H1 (cell line): ENCODE measurements around the gene KIF26B. TPM values are rescaled to one million over a fixed set of nuclear protein-coding genes. Genes with fewer than 3 reads are reported as not detected.

Source experiments
- CTCF ChIA-PET: fragments of 300-600 bp; sonication (Branson Sonifier 250); formaldehyde crosslinking; loops from one replicate; lab custom pipeline; 2021; ENCODE audit not compliant: partially characterized antibody; lab: Charles Lee
- POLR2A ChIA-PET: fragments of 300-600 bp; sonication (Branson Sonifier 250); formaldehyde crosslinking; loops from one replicate; lab custom pipeline; 2021; ENCODE audit warnings: inconsistent platforms; ENCODE audit not compliant: partially characterized antibody; lab: Charles Lee
- DNase-seq, 2 experiments: peaks; one replicate each; pipeline versions ENCODE4 v3.0.0 to v3.0.0-alpha.2; 2010 to 2022; ENCODE audit warnings: low spot score in 2 of 2, low read depth in 1 of 2, mixed read lengths in 1 of 2
- FAIRE-seq: peaks from 2 replicates; lab custom pipeline; 2011; peaks lifted over from hg19 to GRCh38; lab: Jason Lieb, UNC
- H2AFZ ChIP-seq: 2 replicates; pipeline ENCODE4 v1.8.1; 2012; ENCODE audit warnings: low read length, inconsistent platforms
- H2AK5ac ChIP-seq: 2 replicates; pipeline ENCODE4 v1.6.1; 2013; ENCODE audit warnings: low read depth, low read length
- H2BK120ac ChIP-seq: replicated peaks from 2 replicates; pipeline ENCODE3; 2013; ENCODE audit warnings: low read depth, low read length, inconsistent platforms
- H2BK12ac ChIP-seq: 2 replicates; pipeline ENCODE4 v1.6.1; 2013; ENCODE audit warnings: low read depth, low read length
- H2BK15ac ChIP-seq: 2 replicates; pipeline ENCODE4 v1.6.1; 2013; ENCODE audit warnings: low read length
- H2BK20ac ChIP-seq: 2 replicates; pipeline ENCODE4 v1.6.1; 2013; ENCODE audit warnings: low read length
- H2BK5ac ChIP-seq: 2 replicates; pipeline ENCODE4 v1.6.1; 2013; ENCODE audit warnings: low read depth, low read length
- H3K14ac ChIP-seq: 2 replicates; pipeline ENCODE4 v1.6.1; 2013; ENCODE audit warnings: inconsistent platforms; ENCODE audit not compliant: insufficient read length
- H3K18ac ChIP-seq: 2 replicates; pipeline ENCODE4 v1.6.1; 2013; ENCODE audit warnings: low read length; ENCODE audit errors: extremely low read depth
- H3K23ac ChIP-seq: 2 replicates; pipeline ENCODE4 v1.6.1; 2013; ENCODE audit warnings: inconsistent platforms; ENCODE audit not compliant: insufficient read length
- H3K23me2 ChIP-seq: 2 replicates; pipeline ENCODE4 v1.6.1; 2013; ENCODE audit warnings: low read depth, low read length
- H3K27ac ChIP-seq: 2 replicates; pipeline ENCODE4 v1.6.1; 2011; ENCODE audit warnings: low read depth, low read length, inconsistent platforms
- H3K27me3 ChIP-seq, 4 experiments: replicated peaks in 1 of 4; 1 replicate in 1 of 4; 2 replicates in 3 of 4; pipeline versions ENCODE4 v1.6.1 to v1.8.1; 2011 to 2013; ENCODE audit warnings: low read length in 3 of 4, mild to moderate bottlenecking in 3 of 4, inconsistent platforms in 2 of 4, mixed read lengths in 2 of 4, moderate library complexity in 1 of 4; ENCODE audit not compliant: control insufficient read depth in 3 of 4, insufficient read depth in 3 of 4; ENCODE audit errors: extremely low read depth in 1 of 4
- H3K36me3 ChIP-seq, 4 experiments: 2 replicates each; pipeline versions ENCODE4 v1.6.1 to v1.8.1; 2011 to 2013; ENCODE audit warnings: mild to moderate bottlenecking in 4 of 4, low read length in 3 of 4, moderate library complexity in 2 of 4, control low read depth in 1 of 4, inconsistent platforms in 1 of 4; ENCODE audit not compliant: insufficient read depth in 4 of 4, control insufficient read depth in 2 of 4
- H3K4ac ChIP-seq: replicated peaks from 2 replicates; pipeline ENCODE3; 2013; ENCODE audit warnings: low read length, low read depth, mixed read lengths, inconsistent platforms; ENCODE audit not compliant: insufficient read length
- H3K4me1 ChIP-seq, 4 experiments: replicated peaks in 1 of 4; 1 replicate in 1 of 4; 2 replicates in 3 of 4; pipeline versions ENCODE4 v1.6.1 to v1.8.1; 2011 to 2013; ENCODE audit warnings: low read length in 3 of 4, inconsistent platforms in 2 of 4, mixed read lengths in 1 of 4; ENCODE audit not compliant: insufficient read depth in 4 of 4, control insufficient read depth in 3 of 4
- H3K4me2 ChIP-seq, 2 experiments: 2 replicates each; pipeline versions ENCODE4 v1.6.1 to v1.8.1; 2011 to 2013; ENCODE audit warnings: low read depth in 2 of 2, low read length in 2 of 2, control low read depth in 1 of 2, inconsistent platforms in 1 of 2, mild to moderate bottlenecking in 1 of 2; ENCODE audit not compliant: insufficient read depth in 1 of 2
- H3K4me3 ChIP-seq, 4 experiments: fragments of 200-600, 300-600 bp in 1 of 4; sonication (generic), shearing (Covaris generic), sonication (Bioruptor Twin) in 1 of 4; 2 replicates each; pipeline versions ENCODE4 v1.5.1 to v1.8.1; 2011 to 2016; ENCODE audit warnings: low read length in 4 of 4, low read depth in 3 of 4, control low read depth in 2 of 4, inconsistent platforms in 2 of 4, mild to moderate bottlenecking in 2 of 4, mixed read lengths in 1 of 4, moderate library complexity in 1 of 4; ENCODE audit not compliant: insufficient read depth in 2 of 4; ENCODE audit errors: extremely low read depth in 1 of 4
- H3K56ac ChIP-seq: replicated peaks from 2 replicates; pipeline ENCODE3; 2013; ENCODE audit warnings: low read depth, mild to moderate bottlenecking, mixed read lengths, low read length, inconsistent platforms; ENCODE audit not compliant: insufficient read length
- H3K79me1 ChIP-seq: 2 replicates; pipeline ENCODE4 v1.6.1; 2013; ENCODE audit warnings: low read depth, low read length, control low read depth
- H3K79me2 ChIP-seq, 2 experiments: 2 replicates each; pipeline versions ENCODE4 v1.6.1 to v1.8.1; 2012 to 2013; ENCODE audit warnings: low read length in 2 of 2, mild to moderate bottlenecking in 2 of 2, inconsistent platforms in 1 of 2; ENCODE audit not compliant: insufficient read depth in 2 of 2, control insufficient read depth in 1 of 2
- H3K9ac ChIP-seq, 4 experiments: replicated peaks in 1 of 4; 1 replicate in 1 of 4; 2 replicates in 3 of 4; pipeline versions ENCODE4 v1.6.1 to v1.8.1; 2011 to 2013; ENCODE audit warnings: low read depth in 3 of 4, low read length in 3 of 4, control low read depth in 2 of 4, mild to moderate bottlenecking in 2 of 4, moderate library complexity in 2 of 4, inconsistent platforms in 1 of 4; ENCODE audit errors: extremely low read depth in 1 of 4
- H3K9me3 ChIP-seq, 2 experiments: 2 replicates each; pipeline versions ENCODE4 v1.6.1 to v1.8.1; 2012 to 2013; ENCODE audit warnings: mild to moderate bottlenecking in 2 of 2, moderate library complexity in 2 of 2, control low read depth in 1 of 2, inconsistent platforms in 1 of 2, low read depth in 1 of 2, low read length in 1 of 2, mixed read lengths in 1 of 2; ENCODE audit not compliant: insufficient read depth in 2 of 2
- H4K20me1 ChIP-seq, 2 experiments: replicated peaks in 1 of 2; 2 replicates each; pipeline versions ENCODE3 to v1.8.1; 2011 to 2013; ENCODE audit warnings: inconsistent platforms in 2 of 2, low read length in 2 of 2, mild to moderate bottlenecking in 1 of 2; ENCODE audit not compliant: insufficient read depth in 2 of 2, control insufficient read depth in 1 of 2
- H4K5ac ChIP-seq: 2 replicates; pipeline ENCODE4 v1.6.1; 2013; ENCODE audit warnings: low read length, low read depth, mixed read lengths, inconsistent platforms; ENCODE audit not compliant: insufficient read length
- H4K8ac ChIP-seq: 2 replicates; pipeline ENCODE4 v1.8.0; 2013; ENCODE audit warnings: mild to moderate bottlenecking, moderate library complexity, low read length, inconsistent platforms; ENCODE audit not compliant: insufficient read depth; ENCODE audit errors: extremely low read depth
- H4K91ac ChIP-seq: replicated peaks from 2 replicates; pipeline ENCODE3; 2013; ENCODE audit warnings: low read length, mixed read lengths, inconsistent platforms; ENCODE audit not compliant: insufficient read length
- CEBPB ChIP-seq: IDR thresholded peaks from 2 replicates; pipeline ENCODE4 v1.6.1; 2012; ENCODE audit warnings: low read depth, low read length
- CHD2 ChIP-seq: IDR thresholded peaks from 2 replicates; pipeline ENCODE4 v1.6.1; 2012; ENCODE audit warnings: low read length, improper control_type of control experiment
- FOSL1 ChIP-seq: IDR thresholded peaks from 2 replicates; pipeline ENCODE4 v1.6.1; 2011; ENCODE audit warnings: mild to moderate bottlenecking, low read depth, low read length, moderate library complexity; ENCODE audit not compliant: insufficient read depth
- HDAC6 ChIP-seq: IDR thresholded peaks from one replicate; pipeline ENCODE4 v1.7.1; 2012; ENCODE audit warnings: low read depth, mild to moderate bottlenecking, inconsistent platforms, low read length, moderate library complexity
- KDM4A ChIP-seq: IDR thresholded peaks from one replicate; pipeline ENCODE4 v1.7.1; 2012; ENCODE audit warnings: low read depth, mild to moderate bottlenecking, moderate library complexity, low read length, inconsistent platforms; ENCODE audit not compliant: severe bottlenecking
- RXRA ChIP-seq: IDR thresholded peaks from 2 replicates; pipeline ENCODE4 v1.6.1; 2011; ENCODE audit warnings: low read depth, mild to moderate bottlenecking, low read length, moderate library complexity; ENCODE audit not compliant: insufficient read depth
- WGBS, 2 experiments: shearing (Covaris generic) in 1 of 2; methylation state at CpG; one replicate each; pipeline versions ENCODE4 v1.1.6 to v1.1.7; 2013 to 2015; ENCODE audit warnings: low lambda C conversion rate in 2 of 2, mixed read lengths in 2 of 2, inconsistent platforms in 1 of 2, low coverage in 1 of 2, missing lambda C conversion rate in 1 of 2; ENCODE audit not compliant: insufficient replicate concordance in 2 of 2, insufficient coverage in 1 of 2, insufficient read length in 1 of 2; ENCODE audit errors: extremely low coverage in 1 of 2, missing lambda C conversion rate in 1 of 2; 5-methylcytosine and 5-hydroxymethylcytosine counted together
- polyA plus RNA-seq, 7 experiments: library from polyadenylated mRNA; depleted of rRNA in 3 of 7; stranded (reverse) in 5 of 7; unstranded in 2 of 7; fragments of >200 nt in 5 of 7; fragments of 200-250 nt in 2 of 7; gene quantifications; 1 replicate in 5 of 7; 2 replicates in 1 of 7; 4 replicates in 1 of 7; pipeline versions ENCODE4 v1.2.1 to v1.2.3, GENCODE V29; 2011 to 2013; ENCODE audit warnings: missing spikeins in 2 of 7, mixed read lengths in 2 of 7
- total RNA-seq: library from RNA; stranded (reverse); fragmentation: NEBNext Ultra II Directional; extraction: Animal tissue kit (Norgen Biotek cat#: 25700); gene quantifications from 2 replicates; pipeline ENCODE4 v1.2.1, GENCODE V29; 2021
- TF ChIP-seq, protein P1 (sequence below): IDR thresholded peaks from 2 replicates; pipeline ENCODE4 v1.6.1; 2012; ENCODE audit warnings: inconsistent platforms

KIF26B gene
- total and polyA plus RNA-seq, 2 of the 8 experiments (the other 6 are each of a cell fraction or from before 2014, with no cell fraction given), result 0.06 to 0.28 TPM

DNA sequence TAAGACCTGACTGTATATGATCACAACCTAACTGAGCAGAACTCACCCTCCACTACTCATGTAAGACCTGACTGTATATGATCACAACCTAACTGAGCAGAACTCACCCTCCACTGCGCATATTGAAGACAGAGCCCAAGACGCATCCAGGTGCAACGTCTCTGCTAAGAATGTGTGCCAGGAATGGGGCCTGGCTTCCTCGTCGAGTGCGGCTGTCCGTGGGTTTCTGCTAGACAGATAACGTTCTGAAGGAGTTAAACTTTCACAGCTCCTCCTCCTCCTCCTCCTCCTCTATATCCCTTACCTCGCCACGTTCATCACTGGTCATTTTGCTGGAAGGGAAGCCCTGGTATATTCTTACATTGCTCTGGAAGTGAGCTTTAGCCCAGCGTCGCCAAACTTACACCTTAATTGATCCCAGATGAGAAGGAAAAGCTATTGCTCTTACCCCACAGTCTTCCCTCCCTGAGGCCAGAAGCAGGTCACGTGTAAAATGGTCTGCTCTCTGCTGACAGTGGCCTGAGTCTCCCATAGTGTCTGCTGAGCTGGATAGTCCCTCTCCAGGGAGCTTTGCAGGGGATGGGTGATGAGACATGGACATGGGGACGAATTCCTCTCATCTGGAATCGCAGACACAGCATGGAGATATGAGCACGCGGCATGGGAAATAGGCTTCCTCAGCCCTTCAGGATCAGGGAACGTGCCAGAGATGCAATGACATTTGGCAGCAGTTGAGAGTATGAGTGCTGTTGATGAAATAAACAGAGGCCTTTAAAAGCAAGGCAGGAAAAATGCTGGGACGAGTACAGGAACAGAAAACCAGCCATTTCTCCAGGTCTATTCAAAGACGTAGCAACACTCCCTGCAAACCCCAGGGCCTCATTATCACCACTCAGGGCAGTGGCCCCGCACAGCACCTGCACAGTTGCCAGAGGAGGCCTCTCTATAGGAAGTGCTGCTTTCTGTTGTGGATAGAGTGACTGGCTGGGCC is 528.1 kb downstream of the KIF26B start:
- H2BK15ac ChIP-seq, result no peak overlapping the region
- no peaks in the 10 kb centered on the region for H3K9me3 ChIP-seq
- H3K4me2 ChIP-seq, result no peak overlapping the region
- no peak overlapping the region for H3K23ac ChIP-seq
- H3K79me1 ChIP-seq, result no peaks in the 10 kb centered on the region
- H2BK5ac ChIP-seq, result no peak overlapping the region
- H3K9ac ChIP-seq, result no peak overlapping the region
- H3K27ac ChIP-seq, result no peak overlapping the region
- ChIA-PET POLR2A (no interaction called here), CTCF (interaction anchor here (0.6 kb wide), 1 partner anchor 302 kb away, joined by 3 read pairs; no protein-coding TSS in a partner anchor)
- no peaks in the 10 kb centered on the region for H3K36me3 ChIP-seq
- FAIRE-seq, result no peak
- no peak overlapping the region for H3K4me3 ChIP-seq
- H2BK20ac ChIP-seq, result no peak overlapping the region
- no peak overlapping the region; the same call in 1 of the 2 replicates for H4K8ac ChIP-seq
- no peaks in the 10 kb centered on the region; a peak in 1 of 7 replicates for H3K4me1 ChIP-seq
- H4K5ac ChIP-seq, result no peak overlapping the region
- H3K18ac ChIP-seq, result no peak overlapping the region
- no peak for DNase-seq
- no peak overlapping the region for H3K14ac ChIP-seq
- TF ChIP-seq FOSL1 (no peak), RXRA (no peak), CHD2 (no peak), KDM4A (no peak), CEBPB (no peak), HDAC6 (no peak)
- TF ChIP-seq, protein P1, sequence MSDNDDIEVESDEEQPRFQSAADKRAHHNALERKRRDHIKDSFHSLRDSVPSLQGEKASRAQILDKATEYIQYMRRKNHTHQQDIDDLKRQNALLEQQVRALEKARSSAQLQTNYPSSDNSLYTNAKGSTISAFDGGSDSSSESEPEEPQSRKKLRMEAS, result no peak
- peaks cover 0 to 12% (median 5%) of the 10 kb centered on the region in 4 experiments; a peak in 5 of 7 replicates for H3K27me3 ChIP-seq
- H3K4ac ChIP-seq, result no peak overlapping the region
- no peak overlapping the region for H2AFZ ChIP-seq
- no peaks in the 10 kb centered on the region; the same call in 1 of the 2 replicates for H3K23me2 ChIP-seq
- 90% methylated on average over 21 of the region's 21 CpGs; no CpG with 5 or more reads in 1 of the 2 experiments for WGBS, 2 experiments
- no peaks in the 10 kb centered on the region for H3K79me2 ChIP-seq
- H4K20me1 ChIP-seq, result no peaks in the 10 kb centered on the region
- H2BK120ac ChIP-seq, result no peak overlapping the region
- H4K91ac ChIP-seq, result no peak overlapping the region
- H3K56ac ChIP-seq, result no peak overlapping the region
- no peak overlapping the region for H2AK5ac ChIP-seq
- no peak overlapping the region for H2BK12ac ChIP-seq
